ENCODE data around the gene SDF4.

Gene SDF4

DNA sequence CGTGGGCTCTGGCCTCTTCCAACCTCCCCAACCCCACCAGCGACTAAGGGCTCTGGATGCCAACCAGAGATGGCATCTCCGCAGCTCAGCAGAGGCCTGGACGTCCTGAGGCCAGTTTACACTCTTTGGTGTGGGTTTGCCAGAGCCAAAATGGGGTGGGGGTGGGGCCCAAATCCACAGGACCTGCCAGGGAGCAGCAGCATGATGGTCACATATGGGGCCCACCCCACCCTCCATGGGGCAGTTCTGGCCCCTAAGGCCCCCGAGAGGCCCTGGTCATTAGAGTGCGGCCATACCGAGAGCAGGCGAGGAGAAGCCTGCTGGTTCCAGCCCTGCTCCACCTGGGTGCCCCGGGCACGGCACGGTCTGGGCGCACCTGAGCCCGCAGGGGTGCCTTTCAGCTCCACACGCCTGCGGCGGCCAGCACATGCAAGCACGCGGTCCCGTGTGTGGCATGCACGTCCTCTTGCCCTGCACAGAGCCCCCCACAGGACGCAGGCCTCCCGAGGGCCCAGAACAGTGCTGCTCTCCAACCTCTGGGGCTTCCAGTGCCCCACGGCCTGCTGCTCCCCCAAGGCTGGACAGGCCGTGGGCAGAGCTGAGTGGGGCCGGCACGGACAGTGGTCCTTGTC, 9.9 kb upstream of the SDF4 start:
- no peak for DNase-seq (ENCODE audit: low read depth, low spot score)

DNA sequence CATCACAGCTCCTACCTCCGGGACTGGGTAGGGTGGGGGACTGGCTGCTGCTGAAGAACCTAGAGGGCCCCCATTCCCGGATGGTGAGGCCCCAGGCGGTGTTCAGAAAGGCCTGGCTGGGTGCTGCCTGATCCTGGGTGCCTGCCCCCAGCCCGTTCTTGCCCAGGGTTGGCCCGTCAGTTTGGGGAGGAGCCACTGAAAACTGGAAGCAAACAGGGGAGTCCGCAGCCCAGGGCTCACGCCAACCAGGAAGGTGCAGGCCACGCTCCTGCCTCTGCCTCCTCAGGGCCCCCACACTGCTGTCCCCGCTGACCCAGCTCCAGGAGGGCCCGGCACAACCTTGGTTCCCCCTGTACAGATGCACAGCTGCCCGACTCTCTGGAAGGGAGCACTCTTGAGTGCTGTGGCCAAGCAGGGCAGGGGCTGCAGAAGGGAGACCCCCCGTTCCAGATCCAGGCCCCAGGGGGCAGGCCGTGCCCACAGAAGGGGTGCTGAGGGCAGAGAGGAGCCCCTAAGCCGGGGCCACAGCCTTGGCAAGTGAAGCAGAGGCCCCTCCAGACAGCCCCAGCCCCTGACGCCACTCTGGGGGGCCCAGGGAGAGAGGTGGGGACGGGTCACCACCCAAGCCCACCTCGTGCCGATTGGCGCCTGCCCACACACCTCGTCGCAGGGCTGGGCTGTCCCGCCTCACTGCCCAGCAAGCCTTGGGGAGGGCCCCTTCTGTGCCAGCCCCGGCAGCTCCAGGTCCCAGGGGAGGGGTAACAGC, 9.2 kb upstream of the SDF4 start:
- no peak for DNase-seq (ENCODE audit: low read depth, low spot score)

DNA sequence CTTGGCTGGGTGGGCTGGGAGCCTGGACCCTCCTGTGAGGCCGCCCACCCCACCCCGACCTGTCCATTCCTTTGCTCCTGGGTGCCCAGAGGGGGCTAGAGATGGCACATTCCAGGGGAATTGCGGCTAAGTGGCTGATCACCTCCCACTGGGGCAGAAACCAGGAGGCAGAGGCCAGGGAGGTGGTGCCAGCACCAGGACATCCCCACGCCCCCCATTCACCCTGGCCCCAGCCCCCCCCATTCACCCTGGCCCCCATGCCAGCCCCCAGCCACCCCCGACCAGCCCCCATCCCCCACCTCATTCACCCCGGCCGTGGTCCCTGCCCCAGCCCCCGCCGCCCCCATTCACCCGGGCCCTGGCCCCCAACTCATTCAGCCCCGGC, 8.5 kb upstream of the SDF4 start:
- no peak for DNase-seq (ENCODE audit: low read depth, low spot score)

DNA sequence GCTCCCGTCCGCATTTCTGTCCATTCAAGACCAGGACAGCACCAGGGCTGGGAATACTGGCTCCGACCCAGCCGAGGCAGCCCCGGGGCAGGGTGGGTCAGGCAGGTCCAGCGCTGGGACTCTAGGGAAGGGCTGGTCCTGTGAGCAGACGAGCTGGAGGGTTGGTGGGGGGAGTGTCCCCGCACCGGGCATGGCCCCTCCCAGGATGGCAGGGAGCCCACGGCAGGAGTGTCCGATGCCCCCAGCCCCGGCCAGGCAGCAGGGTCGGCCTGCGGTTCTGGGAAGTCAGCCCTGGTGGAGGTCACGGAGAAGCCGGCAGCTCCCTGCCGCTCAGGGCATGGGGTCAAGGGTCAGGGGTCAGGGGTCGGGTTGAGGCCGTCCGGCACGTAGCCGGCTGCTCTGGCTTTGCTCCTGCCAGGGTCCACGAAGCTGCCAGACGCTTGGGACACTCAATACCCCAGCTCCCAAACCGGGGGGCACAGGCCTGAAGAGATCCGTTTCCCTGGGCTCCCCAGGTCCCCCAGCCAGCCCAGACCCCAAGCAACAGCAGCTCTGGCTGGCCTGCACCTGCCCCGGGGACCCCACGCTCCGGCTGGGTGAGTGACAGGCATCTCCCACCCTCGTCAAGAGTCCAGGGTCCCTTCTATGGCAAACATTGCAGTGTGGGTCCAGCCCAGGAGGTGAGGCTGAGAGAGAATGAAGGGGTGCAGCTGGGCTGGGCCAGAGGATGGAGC, 8.0 kb upstream of the SDF4 start:
- no peak for DNase-seq (ENCODE audit: low read depth, low spot score)

DNA sequence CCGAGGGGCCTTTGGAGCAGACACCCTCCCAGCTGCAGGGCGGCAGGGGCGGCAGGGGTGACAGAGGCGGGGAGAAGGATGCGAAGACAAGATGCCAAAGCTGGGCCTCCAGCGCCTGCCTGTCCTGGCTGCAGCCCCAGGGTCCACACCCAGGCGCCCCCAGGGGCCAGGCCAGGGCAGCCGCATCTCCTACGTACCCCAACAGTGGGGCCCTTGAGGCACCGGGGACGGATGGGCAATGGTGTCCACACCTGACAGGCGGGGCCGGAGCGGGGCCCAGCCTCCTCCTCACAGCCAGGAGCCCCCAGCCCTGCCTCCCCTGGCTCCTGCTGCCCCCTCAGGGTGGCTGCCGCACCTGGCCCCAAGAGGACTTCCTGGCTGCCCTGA, 7.4 kb upstream of the SDF4 start:
- DNase-seq (ENCODE audit: low read depth, low spot score): no peak

DNA sequence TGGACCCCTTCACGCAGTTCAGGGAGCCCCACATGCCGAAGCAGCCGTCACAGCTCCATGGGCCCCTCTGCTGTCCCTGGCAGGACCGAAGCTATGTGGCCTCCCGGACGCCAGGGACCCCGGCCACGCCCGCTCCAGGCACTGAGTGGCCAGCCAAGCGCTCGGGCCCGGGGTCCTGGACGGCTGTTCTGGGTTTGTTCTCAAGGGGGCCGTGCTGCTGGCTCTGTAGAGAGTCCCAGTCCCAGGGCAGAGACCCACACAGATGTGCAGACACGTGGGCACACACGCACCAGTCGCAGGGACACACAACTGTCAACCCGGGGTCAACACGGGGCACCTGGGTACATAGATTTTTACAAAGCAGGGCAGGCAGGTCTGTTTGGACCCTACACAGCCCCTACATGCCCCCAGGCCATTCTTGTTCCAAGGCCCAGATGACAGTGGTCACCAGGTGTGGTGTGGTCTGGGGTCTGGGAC, 6.9 kb upstream of the SDF4 start:
- DNase-seq (ENCODE audit: low read depth, low spot score): no peak

DNA sequence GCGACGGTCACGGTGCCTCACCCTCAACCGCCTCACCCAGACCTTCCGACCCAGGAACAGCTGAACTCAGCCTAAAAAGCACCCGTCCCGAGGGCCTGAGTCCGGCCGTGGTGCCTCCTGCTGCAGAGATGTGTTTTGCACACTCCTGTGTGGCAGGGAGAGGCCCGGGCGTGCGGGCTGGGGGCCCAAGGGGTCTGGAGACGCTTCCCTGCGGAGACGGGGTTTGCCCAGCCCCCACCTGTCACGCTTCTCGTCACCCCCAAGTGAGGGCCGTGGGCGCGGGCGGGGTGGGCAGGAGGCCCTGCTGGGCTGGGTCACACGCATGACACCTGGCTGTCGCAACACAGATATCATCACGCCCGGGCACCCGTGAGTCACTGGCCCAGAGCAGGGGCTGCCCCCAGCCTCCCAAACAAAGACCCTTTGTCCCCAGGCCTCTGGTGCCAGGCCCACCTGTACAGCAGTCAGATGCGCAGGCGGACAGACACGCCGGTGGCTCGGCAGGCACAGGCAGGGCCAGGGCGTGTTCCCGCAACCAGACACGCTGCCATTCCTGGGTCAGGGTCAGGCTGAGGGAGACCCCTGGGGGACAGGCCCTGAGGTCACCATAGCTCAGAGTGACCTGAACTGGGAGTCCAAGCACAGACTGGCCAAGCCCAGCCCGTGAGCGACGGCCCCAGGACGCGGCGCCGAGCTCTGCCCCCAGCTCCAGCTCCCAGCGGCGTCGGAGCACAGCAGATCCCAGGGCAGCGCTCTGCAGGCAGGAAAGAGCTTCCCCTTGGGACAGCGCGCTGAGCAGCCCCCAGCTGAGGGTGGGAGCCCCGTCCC, 6.3 kb upstream of the SDF4 start:
- DNase-seq (ENCODE audit: low read depth, low spot score): no peak

DNA sequence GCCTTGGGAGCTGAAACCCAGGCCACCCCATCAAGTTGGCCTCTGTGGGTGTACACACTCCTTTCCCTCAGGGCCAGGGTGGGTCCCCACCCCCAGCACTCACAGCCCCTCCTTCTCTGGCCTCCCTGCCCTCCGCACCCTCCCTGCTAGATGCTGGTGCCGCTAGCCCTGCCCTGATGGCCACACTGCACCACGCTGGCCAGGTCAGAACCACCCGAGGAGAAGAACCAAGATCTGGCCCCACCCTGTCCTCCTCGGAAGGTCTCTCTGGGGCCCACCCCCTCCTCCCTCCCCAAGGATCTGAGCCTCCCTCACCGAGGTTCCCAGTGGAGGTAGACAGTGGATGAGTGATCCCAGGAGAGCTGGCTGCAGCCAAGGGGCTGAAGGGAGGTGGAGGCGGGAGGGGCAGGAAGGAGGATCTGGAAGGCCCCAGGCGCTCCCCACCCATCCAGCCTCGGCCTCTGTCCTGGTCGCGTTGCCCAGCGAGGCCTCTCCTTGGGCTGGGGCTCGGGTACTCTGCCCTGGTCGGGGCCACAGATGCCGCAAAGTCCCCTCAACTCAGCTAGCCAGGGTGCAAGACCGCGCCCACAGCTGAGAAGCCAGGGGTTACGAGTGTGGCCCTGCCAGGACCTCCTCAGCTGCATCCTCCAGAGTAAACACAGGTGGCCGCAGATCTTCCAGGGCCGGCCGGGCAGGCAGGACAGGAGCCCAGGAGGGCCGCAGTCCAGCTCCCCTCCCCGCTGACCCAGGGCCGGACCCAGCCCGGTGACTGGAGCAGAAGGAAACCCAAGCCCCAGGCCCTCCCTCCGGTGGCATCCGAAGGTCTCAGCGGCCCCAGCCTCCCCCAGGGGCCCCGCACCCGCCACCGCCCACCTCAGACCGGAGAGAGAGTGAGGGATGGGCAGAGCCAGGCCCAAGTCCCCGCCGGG, 5.4 kb upstream of the SDF4 start:
- DNase-seq (ENCODE audit: low read depth, low spot score): no peak

DNA sequence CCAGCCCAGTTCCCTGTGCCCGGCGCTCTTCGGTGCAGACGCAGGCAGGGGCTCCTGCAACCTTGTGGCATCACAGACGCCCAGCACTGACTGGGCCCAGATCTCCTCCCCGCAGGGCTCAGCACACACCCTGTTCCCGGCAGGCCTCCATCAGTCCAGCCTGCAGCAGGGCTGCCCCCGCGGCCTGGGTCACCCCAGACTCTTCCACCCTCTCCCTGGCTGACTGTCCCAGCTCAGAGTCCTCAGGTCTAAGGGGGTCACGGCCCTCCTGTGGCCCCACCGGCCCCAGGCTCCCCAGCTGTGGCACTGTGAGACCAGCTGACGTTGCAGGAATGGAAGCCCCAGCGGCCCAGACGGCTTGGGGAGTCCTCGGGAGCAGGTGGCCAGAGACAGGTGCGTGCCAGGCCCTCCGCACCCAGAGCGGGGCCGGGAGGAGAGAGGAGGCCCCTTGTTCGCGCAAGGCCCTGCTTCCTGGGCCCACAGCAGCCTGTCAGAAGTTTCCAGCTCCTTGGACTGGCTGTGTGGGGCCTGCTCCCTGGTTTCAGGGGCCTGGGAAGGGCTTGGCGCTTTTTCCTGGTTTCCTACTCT, 4.5 kb upstream of the SDF4 start:
- DNase-seq (ENCODE audit: low read depth, low spot score): no peak

DNA sequence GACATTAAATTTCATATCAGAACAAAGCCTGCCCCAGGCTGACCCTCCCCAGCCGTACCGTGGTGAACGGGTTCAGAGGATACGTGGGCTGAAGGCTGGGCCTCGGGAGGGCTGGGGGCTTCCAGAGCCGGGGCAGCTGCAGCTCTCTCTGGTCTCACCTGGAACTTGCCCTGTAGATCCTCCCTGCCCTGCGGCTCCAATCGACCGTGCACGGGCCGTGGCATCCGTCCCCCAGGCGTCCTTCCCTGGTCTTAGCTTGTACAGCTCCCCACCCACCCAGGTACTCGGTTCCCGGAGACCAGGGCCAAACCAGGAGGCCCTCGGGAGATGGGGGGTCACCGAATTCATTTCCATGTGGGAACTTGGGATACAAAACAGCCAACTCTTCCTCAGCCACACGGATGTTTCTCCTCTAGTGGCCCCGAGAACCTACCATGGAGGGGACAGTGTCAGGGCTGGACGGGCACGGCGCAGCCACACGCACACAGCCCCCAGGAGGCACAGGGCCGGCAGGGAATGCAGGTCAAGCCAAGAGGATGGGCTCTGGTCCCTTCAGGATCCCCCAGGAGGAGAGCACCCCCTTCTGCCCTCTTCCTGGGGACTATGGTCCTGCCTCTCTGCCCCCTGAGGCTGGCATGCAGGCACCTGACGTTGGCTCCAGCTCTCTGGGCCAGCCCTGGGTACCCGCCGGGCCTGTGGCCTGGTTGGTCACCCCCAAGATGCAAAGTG, 3.4 kb upstream of the SDF4 start:
- no peak for DNase-seq (ENCODE audit: low read depth, low spot score)

DNA sequence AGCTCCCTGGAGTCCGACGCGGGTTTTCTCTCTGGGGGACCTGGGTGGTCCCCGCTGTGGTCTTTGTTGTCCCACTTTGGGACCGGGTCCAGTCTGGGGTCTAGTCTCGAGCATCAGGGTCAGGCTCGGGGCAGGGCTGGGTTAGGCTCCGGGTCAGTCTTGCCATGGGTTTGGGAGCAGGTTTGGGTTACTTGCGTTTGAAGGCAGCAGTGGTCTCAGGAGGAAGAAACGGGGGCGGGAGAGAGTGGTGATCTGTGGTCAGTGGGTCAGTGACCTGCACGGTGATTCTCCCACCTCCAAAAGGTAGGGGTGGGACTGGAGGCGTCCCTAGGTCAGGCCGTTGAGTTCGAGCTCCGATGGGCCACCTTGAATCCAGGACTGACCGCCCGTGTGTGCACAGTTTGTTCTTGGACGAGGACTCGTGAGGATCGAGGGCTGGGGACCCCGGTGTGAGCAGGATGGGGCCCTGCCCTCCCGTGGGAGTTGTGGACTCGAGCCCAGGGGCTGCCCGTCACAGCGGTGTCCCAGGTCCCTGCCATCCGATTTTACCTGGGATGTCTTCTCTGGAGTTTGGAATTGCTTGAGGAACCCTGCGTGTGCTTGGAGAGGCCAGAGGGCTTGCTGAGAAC, 2.5 kb upstream of the SDF4 start:
- no peak for DNase-seq (ENCODE audit: low read depth, low spot score)

DNA sequence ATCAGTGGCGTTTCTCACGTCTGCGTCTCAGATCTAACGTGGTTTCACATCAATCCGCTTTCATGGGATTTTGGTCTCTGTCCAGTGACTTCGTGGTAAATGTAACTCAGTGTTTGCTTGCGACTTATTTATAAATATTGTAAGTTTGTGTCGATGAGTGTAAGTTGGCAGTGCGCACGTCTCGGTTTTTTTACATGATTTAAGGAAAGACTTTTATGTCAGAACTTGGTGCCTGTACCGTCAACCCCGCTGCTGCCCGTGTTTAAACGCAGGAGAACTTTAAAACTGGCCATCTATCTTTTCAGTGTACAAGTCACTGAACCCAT, 1.7 kb upstream of the SDF4 start:
- DNase-seq (ENCODE audit: low read depth, low spot score): no peak

DNA sequence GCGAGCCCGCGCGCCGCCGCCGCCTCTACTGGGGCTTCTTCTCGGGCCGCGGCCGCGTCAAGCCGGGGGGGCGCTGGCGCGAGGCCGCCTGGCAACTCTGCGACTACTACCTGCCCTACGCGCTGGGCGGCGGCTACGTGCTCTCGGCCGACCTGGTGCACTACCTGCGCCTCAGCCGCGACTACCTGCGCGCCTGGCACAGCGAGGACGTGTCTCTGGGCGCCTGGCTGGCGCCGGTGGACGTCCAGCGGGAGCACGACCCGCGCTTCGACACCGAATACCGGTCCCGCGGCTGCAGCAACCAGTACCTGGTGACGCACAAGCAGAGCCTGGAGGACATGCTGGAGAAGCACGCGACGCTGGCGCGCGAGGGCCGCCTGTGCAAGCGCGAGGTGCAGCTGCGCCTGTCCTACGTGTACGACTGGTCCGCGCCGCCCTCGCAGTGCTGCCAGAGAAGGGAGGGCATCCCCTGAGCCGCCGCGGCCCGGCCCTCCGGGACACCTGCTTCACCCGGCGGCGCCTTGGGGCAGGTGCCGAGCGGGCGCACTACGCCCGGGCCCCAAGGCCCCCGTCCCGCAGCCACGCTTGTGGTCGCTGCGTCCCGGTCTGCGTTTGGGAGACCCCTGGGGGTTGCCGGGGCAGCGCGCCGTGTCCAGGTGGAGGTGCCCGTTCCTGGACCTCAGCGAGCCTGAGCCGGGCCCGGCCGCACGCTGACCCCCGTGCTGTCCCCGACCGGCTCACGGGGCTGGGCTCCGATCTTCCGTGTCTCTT, 1.2 kb upstream of the SDF4 start:
- DNase-seq (ENCODE audit: low read depth, low spot score): no peak

DNA sequence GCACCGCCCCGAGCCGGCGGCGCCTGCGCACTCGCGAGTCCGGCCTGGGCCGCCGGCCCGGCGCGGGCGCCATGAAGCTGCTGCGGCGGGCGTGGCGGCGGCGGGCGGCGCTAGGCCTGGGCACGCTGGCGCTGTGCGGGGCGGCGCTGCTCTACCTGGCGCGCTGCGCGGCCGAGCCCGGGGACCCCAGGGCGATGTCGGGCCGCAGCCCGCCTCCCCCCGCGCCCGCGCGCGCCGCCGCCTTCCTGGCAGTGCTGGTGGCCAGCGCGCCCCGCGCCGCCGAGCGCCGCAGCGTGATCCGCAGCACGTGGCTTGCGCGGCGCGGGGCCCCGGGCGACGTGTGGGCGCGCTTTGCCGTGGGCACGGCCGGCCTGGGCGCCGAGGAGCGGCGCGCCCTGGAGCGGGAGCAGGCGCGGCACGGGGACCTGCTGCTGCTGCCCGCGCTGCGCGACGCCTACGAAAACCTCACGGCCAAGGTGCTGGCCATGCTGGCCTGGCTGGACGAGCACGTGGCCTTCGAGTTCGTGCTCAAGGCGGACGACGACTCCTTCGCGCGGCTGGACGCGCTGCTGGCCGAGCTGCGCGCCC, 501 bp upstream of the SDF4 start, which contains the start of gene B3GALT6:
Gene B3GALT6, plus strand, starts transcription at position 30 of the 588 bp plus-strand sequence. Its CDS starts 42 bp downstream, at position 72.
- no peak for DNase-seq (ENCODE audit: low read depth, low spot score)

DNA sequence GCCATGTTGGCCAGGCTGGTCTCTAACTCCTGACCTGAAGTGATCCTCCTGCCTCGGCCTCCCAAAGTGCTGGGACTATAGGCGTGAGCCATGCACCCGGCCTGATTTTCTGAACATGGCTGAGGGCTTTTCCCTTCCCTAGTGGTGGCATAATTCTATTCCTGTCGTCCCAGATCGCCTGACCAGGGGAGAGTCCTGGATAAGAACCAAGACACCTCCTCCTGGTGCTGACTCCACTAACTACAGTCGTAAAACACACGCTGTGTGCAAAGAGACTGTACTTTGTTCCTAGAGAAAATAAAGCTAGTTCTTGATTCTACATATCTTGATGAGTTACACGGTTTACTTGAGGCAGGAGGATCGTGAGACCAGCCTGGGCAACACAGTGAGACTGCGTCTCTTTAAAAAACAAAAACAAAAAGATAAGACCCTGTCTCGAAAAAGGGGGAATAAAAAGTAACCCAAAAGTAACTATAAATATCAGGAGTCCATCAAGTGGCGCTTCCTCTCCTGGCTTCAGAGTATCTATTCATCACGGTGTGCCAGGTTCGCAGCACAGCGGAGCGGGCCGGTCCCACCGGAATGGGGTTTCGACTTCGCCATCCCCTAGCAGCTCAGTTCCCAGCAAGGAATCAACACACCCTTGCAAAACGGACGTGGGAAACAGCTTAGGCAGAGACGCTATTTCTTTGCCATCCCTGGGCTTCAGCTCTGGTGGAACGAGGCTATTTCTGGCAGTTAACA, 973 bp downstream of the SDF4 start:
- DNase-seq (ENCODE audit: low read depth, low spot score): peak; percentile 74

DNA sequence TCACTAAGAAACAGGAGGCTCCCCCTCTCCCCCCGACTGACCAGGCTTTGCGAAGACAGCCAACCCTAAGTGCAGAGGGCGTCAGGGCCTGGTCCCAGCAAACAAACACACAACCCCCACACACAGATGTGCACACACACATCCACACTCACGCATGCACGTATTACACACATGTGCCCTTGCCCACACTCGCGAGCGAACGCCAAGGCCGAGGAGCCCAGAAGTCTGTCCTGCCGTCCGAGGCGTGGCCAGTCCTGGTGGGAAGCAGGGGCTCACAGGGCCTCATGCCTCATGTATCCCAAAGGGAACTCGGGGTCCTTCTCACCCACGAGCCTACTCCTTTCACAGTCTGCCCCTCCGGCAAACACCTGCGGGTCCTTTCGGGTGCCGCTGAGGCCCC, 2.0 kb downstream of the SDF4 start:
- no peak for DNase-seq (ENCODE audit: low read depth, low spot score)

DNA sequence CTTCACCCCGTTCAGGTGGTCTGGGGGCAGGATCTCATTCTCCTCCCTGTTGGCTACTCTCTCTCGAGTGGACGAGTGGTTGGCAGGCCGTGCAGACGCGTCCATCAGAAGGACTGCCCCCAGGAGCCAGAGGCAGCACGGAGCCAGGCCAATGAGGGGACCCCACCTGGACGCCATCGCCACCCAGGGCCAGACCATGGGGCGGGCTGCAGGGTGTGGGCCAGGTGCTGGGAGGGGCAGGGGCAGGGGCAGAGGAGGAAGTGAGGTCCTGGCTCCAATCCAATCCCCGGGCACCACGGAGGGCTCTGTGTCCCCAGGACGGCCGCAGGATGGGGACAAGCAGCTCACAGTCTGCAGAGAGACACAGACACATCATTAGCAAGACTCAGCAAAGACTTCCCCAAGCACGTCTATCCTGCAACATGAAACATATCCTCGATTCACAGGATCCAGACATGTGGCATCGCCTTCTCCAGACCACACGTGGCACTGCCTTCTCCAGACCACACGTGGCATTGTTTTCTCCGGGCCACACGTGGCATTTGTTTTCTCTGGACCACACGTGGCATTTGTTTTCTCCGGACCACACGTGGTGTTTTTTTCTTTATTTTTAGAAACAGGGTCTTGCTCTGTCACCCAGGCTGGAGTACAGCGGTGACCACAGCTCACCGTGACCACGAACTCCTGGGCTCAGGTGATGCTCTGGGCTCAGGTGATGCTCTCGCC, 3.0 kb downstream of the SDF4 start:
- no peak for DNase-seq (ENCODE audit: low read depth, low spot score)
